GM19372 (cell line): Measurements from ENCODE around the gene NPTXR.
A peak's percentile ranks its signal among the peaks of the same experiment; 100 is the strongest.

Experiments
- ATAC-seq: cut with Tn5 transposase; IDR thresholded peaks from one replicate; pipeline ENCODE4 v1.9.1; 2021; ENCODE audit warnings: mild to moderate bottlenecking, low read depth, moderate library complexity; ENCODE audit not compliant: unreplicated experiment

NPTXR gene

GRCh38 chr22:38799265-38800002 is 44.4 kb downstream of the NPTXR start:
- no peak for ATAC-seq

DNA sequence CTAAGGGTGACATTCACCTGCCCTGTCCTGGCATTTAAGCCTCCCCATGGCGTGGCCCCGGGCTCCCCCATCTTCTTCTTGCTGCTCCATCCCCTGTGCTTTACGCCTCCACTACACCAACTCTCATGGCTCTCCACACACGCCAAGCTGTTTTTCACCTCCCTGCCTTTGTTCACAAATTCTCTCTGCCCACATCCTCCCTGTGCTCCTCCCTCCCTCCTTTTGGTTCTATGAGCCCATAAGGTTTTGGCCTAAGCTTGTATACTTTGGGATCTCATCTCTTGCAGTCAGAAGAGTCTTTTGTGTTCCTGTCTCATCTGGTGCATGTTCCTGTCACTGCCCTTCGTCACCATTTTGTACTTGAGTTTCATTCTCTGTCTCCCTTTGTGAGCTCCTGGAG is 45.3 kb downstream of the NPTXR start:
- no peak for ATAC-seq

DNA sequence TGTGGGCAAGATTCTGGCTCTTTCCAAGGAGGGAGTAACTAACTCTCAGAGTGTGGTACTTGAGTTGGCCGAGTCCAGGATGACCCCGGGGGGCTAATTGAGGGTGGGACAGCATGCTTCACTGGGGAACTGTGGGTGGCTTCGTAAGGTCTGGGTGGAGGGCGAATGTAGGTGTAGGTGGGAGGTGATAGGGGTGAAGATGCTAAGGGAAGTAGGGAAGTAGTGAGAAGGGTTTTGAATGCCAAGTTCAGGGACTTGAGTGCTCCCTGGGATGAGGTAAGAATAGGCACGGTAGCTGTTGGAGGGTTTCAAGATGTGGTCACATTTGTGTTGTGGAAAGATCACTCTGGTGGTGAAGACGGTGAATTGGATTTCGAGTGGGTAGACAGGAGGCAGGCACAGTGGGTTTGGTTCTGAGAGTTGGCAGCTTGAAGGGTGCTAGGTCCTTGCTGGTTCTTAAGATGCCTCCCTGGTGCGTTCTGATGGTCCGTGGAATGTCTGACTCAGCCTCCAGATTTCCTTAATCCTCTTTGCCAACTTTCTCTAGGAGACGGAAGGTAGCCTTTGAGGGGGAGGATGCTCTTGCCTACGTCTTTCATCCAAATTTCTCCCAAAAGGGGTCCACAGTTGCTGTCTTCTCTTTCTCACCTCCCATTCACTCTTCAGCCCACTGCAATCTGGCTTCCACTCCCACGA is 47.4 kb downstream of the NPTXR start:
- no peak for ATAC-seq

DNA sequence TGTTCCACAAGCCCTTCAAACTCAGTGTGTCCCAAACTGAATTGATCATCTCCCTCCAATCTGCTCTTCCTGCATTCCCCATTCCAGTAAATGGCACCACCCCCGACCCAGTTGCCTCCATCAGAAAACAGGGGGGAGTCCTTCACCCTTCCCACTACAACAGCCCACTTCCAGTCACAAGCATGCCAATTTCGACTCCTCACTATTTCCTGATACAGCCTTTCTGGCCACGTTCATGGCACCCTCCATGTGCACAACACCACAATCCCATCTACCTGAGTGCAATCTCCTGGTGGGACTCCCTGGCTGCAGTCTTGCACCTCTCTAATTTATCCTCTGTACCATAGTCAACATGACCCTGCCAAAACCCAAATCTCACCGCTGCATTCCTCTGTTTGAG is 48.3 kb downstream of the NPTXR start:
- no peak for ATAC-seq

- peak; percentile 95 for ATAC-seq
Observed at GRCh38 chr22:38793721-38794466, 49.9 kb downstream of the NPTXR start, which contains the start of gene DNAL4. Gene DNAL4 (minus strand): TSS chr22:38794143. CDS start chr22:38782731, 11,412 bp downstream.

- no peak for ATAC-seq
Observed at GRCh38 chr22:38793317-38793716, 50.5 kb downstream of the NPTXR start.

DNA sequence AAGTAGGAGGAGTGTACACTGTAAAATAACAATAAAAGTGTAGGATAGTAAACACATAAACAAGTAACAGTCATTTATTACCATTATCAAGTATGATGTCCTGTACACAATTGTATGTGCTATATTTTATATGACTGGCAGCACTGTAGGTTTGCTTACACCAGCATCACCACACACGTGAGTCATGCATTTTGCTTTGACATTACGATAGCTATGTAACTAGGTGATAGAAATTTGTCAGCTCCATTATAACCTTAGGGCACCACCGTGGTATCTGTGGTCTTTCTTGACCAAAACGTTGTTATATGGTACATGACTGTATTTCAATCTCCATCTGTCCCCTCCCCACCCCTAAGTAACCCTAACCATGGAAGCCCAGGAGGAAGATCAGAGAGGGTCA is 51.0 kb downstream of the NPTXR start:
- no peak for ATAC-seq

DNA sequence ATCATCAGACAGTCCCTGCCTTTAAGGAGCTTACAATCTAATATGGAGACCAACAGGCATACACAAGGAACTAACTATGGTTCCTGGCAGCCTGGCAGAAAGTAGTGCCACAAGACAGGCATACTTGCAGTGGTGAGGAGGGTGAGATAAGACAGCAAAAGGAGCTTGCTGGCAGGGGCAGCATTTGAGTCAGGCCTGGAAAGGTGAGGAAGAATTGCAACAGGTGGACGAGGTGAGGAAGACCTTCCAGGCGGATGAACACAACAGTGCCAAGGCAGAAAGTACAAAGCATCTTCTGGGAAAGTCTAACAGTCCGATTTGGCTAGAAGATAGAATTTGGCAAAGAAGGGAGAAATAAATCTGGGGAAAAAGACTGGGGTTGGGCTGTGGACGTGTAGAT is 54.2 kb downstream of the NPTXR start:
- ATAC-seq = no peak

DNA sequence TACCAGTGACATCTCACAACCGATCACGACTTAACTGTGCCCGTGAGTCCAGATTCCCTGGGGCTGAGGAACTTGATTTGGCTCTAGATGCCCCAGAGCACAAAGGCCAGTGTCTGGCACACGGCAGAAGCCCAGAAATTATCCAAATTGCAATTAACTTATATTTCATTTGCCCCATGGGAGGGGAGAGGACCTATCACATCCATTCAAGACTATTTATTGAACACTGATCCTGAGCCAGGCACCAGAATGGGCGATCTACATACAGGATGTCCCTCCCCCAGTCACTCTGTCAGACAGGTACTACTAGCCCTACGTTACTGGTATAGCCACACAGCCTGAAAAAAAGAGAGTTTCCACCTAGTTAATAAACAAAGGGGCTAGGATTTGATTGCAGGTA is 55.0 kb downstream of the NPTXR start:
- no peak for ATAC-seq

DNA sequence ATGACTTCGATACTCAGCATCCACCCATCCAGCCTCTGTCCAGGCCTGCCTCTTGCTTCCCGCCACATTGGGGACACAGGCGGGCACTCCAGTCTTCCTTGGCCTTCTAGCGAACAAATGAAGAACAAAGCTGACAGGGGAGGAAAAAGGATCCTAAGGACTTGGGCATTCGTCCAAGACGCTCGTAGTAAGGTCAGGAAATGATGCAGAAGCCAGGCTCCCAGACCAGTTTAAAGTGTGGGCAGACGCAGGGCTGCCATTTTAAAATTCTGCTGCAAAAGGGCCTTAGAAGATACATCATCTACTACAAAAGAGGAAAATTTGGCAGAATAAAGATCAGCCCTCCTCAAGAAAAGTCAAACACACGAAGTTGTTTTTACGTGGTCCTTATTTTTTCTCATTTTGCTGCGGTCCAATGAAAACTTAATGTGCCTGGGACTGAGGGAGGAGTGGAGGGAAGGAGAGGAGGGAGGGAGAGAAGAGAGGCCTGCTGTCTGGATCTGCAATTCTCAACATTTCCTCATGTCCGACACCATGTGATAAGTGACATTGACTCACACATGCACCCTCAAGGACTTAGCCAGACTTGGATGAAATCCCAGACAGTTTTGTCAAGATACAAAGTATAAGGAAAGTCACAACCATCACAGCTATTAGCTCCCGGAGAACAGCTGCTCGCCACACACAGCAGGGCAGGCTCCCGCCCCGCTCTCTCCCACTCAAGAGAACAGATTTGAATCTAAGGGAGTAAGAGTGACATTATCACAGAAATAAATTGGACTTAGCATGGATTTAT is 55.6 kb downstream of the NPTXR start:
- ATAC-seq = no peak

GRCh38 chr22:38786631-38787030 is 57.2 kb downstream of the NPTXR start:
- ATAC-seq = no peak

DNA sequence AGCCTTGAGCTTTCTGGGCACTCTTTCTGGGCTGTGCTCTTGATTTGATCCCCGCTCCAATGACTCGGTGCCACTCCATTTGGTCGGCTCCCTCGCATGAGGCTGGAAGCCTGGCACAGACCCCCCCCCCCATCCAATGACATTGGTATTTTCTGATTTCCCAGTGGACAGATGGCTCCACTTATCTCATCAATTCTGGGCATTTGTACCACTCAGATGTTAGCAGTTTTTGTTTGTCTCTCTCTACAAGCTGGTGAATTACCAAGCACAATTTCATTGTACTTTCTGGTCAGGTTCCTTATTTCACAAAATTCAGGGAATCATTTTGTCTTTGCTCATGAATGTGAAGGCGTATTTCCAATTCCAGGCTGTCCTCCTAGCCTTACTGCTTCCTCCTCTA is 59.0 kb downstream of the NPTXR start:
- ATAC-seq = no peak

GRCh38 chr22:38784035-38784434 is 59.8 kb downstream of the NPTXR start:
- ATAC-seq = no peak

- ATAC-seq = no peak
Observed at GRCh38 chr22:38783095-38783615, 60.7 kb downstream of the NPTXR start.

- no peak for ATAC-seq
Observed at GRCh38 chr22:38782402-38783094, 61.3 kb downstream of the NPTXR start.

DNA sequence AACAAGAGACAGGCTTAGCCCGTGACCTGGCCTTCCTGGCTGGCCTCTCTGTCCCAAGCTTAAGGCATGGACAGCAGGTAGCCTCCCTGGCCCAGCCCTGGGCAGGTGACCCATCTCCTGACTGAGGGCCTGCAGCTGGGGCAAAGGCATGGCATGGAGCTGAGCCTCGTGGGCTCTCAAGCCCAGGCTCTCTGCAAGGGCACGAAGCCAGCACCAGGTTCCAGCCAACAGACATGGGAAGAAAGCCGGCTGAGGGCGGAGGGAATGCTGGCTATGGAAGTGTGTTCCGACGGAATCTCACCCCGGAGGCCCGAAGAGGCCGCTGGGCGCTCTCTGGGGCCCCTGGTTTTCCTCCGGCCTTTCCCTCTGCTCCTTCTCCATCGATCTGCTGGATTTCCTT is 62.8 kb downstream of the NPTXR start:
- no peak for ATAC-seq

DNA sequence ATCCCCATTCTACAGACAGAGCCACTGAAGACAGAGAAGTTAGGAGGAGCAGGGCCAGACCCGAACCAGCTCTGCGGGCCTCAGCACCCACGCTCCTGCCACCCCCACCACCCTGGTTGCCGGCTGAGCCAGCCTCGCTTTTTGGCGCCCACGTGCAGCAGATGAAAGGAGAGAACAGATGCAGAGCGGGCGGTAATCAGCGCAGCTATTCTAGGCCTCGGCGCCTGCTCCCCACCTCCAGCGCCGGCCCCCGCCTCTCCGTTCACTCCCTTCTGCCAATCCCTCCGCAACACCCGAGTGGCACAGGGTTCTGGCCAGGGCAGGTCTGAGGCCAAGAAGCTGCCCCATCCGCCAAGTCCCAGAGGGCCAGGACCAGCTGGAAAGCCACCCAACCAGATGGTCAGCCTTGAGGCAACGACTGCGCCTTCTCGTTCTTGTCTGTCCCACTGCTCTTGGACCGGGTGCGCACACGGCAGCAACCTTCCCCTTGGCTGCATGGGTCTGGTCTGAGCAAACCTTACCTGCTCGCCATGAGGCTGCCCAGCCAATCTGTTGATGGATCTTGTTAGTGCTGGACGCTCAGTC is 66.6 kb downstream of the NPTXR start:
- ATAC-seq = no peak

DNA sequence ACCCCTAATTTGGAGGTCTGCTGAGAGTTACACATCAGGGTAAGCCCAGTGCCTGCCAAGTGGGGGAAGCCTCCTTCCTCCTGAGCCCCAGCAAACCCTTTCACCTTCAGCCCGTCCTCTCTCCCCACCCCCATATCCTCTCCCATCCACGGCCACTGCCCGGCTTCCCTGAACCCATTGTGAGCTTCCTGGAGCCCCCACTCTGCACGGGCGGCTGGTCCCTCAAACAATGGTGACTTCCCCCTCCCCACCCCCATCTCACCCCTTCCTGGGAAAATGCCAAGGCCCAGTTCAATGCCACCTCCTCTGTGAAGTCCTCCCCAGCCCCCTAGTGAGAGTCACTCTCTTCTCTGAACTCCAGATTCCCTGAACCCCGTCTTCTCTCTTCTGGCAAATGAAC is 67.7 kb downstream of the NPTXR start:
- no peak for ATAC-seq

- no peak for ATAC-seq
Observed at GRCh38 chr22:38775656-38776055, 68.2 kb downstream of the NPTXR start.
